Fibroblast of skin of scalp (primary cell): ENCODE results near the gene PTGFRN. TPM values are rescaled to one million over a fixed set of nuclear protein-coding genes. Genes with fewer than 3 reads are reported as not detected.
"Not testable (repeated sequence)": the region's sequence is repeated elsewhere in the genome, so short reads cannot be mapped to it uniquely, and the experiment has no call there.

Experiments
- DNase-seq: peaks from one replicate; pipeline ENCODE4 v3.0.0-alpha.2; 2013
- polyA plus RNA-seq, 2 experiments: library from polyadenylated mRNA; unstranded; fragments of 120-200 nt; gene quantifications; one replicate each; pipeline ENCODE4 v1.2.1, GENCODE V29; 2013; ENCODE audit not compliant: insufficient read length in 2 of 2

PTGFRN gene
- polyA plus RNA-seq (2013, experiment 1 of 2; ENCODE audit: insufficient read length) = 85.9 TPM
- polyA plus RNA-seq (2013, experiment 2 of 2; ENCODE audit: insufficient read length) = 93.9 TPM

DNA sequence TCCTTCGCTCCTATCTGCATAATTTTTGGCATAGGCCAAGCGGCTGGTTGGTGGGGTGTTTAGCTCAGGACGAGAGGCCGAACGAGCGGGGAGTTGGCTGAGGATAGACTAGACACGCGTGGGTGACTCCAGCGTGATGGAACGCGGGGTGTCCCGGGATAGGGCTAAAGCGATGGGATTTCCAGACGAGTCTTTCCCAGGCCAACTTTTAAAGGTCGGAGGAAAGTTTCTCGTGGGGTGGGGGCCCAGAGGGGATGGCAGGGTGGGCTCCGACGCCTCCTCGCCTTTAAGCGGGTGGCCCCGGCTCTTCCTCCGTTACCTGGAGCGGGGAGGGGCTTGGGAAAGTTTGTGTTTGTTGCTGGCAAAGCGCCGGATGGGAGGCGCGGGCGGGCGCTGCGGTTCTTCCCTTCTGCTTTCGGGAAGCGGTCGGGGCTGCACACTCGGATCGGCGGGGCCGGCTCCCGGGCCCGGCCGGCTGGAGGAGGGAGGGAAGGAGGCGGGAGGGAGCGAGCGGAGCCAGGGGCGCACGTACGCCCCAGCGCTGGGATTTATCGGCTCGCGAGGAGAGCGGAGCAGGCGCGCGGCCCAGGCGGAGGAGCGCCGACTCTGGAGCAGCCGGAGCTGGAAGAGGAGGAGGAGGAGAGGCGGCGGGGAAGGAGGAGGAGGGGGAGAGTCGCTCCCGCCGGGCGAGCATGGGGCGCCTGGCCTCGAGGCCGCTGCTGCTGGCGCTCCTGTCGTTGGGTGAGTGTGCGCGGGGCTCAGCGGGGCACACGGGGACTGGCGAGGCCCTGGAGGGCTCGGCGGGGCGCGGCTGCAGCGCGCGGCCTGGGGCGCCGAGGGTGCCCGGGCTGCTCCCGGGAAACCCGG is at the start of gene PTGFRN:
Gene PTGFRN (plus strand): TSS at position 405 of the 867 bp plus-strand sequence. CDS start 288 bp downstream, at position 693.
- peak; percentile 74 for DNase-seq

DNA sequence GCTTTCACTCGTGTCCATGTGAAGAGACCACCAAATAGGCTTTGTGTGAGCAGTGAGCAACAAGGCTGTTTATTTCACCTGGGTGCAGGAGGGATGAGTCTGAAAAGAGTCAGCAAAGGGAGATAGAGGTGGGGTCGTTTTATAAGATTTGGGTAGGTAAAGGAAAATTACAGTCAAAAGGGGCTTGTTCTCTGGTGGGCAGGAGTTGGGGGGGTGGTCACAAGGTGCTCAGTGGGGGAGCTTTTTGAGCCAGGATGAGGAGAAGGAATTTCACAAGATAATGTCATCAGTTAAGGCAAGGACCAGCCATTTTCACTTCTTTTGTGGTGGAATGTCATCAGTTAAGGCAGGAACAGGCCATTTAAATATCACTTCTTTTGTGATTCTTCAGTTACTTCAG is 49.5 kb upstream of the PTGFRN start:
- DNase-seq = not testable (repeated sequence)

DNA sequence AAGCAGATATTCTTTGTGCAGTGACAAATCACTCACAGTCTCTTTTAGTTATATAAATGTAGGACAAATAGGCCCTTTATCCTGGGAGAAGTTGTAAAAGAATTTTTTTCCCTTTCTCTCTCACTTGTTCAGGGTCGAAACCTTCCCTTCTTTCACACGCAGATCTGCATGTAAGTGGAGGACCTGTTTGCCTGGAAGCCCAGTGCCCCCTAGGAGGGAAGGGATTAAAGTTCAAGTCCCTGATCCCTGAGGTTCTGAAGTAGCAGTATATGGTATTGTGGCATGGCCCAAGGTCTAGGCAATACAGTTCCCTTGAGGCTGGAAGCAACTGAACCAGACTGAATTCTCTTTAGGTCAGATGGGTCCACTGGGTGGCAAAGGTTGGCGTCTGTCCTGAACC is 48.6 kb upstream of the PTGFRN start:
- no peak for DNase-seq

DNA sequence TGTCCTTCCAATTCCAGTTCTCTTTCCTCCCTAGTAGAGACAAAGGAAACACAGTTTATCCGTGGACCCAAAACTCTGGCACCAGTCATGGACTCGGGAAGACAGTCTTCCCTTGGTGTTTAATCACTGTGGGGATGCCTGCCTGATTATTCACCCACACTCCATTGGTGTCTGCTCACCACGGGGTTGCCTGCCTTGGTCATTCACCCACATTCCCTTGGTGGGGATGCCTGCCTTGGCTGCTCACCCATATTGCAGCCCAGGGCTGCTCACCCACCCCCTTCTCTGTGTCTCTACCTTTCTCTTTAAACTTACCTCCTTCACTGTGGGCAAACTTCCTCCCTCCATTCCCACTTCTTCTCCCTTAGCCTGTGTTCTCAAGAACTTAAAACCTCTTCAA is 46.7 kb upstream of the PTGFRN start:
- peak; percentile 27 for DNase-seq

DNA sequence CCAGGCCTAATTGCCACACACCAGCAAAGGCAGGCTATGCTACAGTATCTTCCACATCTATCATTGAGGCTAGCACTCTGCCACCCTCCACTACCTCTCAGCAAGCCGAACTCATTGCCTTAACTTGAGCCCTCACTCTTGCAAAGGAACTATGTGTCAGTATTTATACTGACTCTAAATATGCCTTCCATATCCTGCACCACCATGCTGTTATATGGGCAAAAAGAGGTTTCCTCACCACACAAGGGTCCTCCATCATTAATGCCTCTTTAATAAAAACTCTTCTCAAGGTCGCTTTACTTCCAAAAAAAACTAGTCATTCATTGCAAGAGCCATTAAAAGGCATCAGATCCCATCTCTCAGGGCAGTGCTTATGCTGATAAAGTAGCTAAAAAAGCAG is 43.2 kb upstream of the PTGFRN start:
- not testable (repeated sequence) for DNase-seq

DNA sequence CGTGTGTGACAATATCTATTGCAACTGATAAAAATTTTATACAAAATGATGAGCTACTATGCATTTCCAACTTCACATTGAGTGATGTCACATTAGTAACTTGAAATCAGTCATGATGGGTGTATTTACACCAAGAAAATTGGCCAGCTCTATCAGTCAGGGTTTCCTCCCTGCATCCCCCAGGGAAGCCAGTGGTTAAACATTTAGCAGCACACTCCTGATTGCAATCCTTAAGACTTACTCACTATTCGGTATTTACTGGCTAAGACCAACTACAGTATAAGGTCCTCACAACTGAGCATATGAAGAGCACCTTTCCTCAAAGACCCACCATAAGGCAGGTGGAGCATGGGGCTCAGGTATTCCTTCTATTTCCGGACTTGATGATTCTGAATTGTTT is 41.3 kb upstream of the PTGFRN start:
- DNase-seq = peak; percentile 70

DNA sequence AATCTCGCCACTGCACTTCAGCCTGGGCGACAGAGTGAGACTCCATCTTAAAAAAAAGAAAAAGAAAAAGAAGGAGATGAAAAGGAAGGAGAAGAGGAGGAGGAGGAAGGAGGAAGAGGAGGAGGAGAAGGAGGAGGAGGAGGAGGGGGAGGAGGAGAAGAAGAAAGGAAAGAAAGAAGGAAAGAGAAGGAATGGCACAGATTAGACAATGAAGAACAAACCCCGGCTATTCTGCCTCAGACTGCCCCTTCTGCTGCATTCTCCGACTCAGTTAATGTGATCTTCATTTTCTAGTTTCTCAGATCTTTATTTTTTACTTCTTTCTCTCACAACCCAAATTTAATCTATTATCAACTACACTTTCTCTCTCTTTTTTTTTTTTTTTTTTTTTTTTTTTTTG is 40.1 kb upstream of the PTGFRN start:
- no peak for DNase-seq

DNA sequence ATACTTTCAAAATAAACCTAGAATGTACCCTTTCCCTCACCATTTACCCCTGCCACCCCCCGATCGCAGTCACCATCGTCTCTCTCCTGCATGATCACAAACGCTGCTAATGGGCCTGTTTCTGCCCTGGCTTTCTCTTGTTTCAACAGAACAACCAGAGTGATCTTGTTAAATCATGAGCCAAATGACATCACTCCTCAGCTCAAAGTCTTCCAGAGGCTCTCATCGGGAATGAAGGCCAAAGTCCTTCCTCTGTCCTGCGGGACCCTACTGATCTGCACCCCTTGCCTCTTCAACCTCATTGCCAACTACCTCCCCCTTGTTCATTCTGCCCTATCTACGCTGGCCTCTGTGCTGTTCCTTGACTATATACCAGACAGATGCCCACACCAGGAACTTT is 39.4 kb upstream of the PTGFRN start:
- no peak for DNase-seq

DNA sequence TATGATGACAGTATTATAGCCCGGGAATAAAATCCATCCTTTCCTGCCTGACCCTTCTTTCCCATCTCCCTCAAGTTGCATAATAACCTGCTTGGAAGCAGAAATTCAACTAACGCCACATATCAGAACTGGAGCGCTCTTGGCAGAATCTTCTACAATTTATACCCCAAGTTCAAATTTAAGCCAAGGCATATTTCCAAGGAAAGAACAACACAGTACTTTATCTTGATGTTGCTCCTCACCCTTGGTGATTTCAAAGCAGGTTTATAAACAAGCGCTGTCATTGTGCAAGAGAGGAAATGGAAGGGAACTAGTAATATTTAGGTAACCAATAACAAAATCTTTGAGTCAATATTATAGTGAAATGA is 38.0 kb upstream of the PTGFRN start:
- no peak for DNase-seq

DNA sequence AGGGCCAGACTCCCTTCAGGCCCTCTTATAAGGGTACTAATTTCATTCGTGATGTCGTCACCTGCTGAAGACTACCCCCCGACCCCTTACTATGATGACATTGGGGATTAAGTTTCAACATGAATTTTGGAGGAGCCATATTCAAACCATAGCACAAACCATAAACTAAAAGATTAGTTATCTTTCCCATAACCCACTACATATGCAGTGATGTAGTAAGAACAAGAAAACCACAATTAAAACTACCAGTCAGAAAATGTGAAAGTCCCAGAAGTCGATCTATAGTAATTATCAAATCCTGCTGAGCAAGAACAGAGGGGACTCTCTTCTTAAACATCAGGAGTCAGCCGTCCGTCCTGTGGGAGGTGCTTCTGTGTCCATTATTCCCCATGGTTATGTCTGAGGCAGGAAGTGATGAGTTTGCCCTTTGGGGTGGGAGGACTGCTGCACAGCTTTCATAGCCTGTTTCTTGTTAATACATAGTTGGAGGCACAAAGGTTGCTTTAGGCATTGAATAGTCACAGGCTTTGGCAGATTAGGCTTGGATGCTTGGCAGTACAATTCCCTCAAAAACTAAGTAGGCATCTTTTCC is 35.9 kb upstream of the PTGFRN start:
- DNase-seq = peak; percentile 28

DNA sequence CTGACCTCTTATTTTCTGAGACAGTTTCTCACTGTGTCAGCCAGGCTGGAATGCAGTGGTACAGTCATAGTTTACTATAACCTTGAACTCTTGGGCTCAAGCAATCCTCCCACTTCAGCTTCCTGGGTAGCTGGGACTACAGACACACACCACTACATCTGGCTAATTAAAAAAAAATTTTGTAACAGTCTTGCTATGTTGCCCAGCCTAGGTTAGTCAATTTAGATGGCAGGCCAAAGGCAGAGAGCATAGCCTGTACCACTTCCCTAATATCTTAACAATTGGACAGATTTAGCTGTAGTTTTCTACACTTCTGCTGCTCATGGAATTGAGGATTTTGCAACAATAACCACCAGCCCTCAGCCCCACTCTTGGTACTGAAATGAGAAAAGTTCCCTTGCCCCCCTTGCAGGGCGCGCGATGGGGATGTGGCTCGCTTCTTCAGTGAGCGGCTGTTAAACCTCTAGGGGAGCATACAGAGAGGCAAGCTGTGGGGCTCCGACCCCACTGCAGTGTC is 34.9 kb upstream of the PTGFRN start:
- DNase-seq = no peak

DNA sequence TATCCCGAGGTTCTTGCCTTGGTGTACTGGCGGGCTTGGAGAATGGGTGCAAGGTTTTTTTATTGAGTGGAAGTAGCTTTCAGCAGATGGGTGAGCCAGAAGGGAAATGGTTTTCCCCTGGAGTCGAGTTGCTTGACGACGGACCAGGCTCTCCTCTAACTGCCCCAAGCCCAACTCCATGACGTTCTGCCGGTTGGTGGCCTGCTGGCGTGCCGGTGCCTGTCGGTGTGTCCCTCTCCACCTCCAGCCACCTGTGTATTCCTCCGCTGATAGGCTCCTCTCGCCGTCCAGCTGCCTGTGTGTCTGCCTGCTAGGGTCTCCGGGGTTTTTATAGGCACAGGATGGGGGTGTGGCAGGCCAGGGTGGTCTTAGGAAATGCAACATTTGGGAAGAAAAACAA is 34.3 kb upstream of the PTGFRN start:
- no peak for DNase-seq

DNA sequence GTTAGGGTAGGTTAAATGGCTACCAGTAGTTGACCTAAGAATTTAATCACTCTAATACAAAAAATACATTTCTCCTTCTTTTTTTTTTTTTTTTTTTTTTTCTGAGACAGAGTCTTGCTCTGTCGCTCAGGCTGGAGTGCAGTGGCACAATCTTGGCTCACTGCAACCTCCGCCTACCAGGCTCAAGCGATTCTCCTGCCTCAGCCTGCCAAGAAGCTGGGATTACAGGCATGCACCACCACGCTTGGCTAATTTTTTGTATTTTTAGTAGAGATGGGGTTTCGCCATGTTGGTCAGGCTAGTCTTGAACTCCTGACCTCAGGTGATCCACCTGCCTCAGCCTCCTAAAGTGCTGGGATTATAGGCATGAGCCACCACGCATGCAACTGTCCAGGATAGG is 33.8 kb upstream of the PTGFRN start:
- DNase-seq = not testable (repeated sequence)

DNA sequence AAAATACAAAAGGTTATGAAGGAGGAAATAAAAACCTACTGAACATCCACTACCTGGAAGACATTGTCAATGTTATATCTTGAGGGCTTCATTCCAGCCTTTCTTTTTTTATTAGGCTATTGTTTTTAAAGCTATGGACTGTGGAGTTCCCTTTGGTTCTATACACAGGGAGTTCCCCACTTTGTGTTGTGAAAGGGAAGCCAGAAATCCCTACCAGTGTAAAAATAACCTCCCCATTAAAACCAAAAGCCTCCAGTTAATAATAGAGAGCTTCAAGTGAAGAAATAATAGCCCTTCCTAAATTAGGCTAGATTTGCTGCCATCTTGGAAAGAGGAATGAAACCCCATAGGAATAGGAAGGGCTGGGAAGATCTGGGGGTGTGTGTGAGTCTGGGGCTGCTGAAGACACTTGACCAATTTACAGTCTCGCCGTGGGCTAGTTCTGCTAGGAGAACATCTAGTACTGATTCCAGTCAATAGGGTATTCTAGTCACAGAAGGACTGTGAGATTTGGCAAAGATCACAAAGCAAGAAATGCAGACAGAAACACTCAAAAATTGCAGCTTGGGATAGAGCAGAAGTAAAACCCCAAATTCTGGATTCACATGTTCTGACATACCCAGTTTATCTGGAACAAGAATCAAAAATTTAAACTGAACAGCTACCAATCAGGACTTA is 32.4 kb upstream of the PTGFRN start:
- no peak for DNase-seq

DNA sequence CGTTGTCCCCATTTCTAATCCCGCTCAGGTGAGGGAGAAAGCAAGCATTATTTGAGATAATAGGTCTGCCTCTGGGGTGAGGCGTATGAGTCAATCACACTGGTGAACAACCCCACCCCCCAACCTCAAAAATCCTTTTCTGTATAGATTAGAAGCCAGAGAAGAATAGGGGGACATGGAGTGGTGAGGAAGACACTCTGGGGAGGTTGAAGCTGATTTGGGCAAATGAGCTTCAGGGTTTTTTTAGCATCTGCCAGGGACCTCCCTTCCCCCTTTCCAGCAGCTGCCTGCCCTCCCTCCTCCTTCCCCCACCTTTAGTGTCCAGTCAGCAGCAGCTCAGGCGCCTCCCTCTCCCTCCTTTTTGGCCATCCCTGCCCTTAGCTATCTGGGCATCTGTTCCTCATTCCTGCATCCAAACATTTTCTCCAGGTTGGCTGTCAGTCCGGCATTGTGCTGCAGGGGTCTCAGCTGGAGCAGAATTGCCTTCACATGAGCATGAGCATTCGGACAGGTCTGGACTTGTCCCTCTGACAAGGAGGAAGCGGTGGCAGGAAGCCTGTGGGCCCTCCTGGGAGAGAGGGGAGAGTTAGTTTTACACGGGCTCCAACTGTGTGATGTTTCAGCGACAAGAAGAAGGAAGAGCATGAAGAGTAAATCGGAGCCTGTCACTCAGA is 30.8 kb upstream of the PTGFRN start:
- peak; percentile 42 for DNase-seq

DNA sequence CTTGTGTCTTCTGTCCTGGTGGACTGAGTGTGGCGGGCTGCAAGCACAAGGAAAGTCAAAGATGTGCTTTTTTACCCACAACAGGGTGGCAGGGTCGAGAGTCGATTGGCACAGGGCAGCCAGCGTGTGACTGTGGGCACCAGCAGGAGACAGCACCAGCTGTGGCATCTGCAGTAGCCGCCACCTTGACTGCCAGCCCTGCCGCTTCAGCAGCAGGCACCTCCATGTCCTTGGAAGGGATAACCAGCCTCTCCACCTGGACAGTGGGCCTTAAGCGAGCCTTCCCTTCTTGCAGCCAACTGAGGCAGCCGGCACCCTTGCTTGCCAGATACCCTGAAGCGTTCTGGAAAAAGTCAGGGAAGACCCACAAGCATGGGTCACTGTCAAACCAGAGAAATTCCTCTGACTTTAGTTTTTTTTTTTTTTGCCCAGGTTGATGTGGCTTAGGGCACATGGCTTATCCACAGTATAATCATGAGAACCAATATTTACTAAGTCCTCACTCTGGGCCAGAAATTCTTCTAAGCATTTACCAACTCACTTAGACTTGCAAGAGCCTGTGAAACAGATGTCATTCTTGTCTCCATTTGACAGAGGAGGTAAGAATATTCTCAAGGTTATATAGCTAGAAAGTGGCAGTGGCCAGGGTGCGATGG is 30.1 kb upstream of the PTGFRN start:
- no peak for DNase-seq

DNA sequence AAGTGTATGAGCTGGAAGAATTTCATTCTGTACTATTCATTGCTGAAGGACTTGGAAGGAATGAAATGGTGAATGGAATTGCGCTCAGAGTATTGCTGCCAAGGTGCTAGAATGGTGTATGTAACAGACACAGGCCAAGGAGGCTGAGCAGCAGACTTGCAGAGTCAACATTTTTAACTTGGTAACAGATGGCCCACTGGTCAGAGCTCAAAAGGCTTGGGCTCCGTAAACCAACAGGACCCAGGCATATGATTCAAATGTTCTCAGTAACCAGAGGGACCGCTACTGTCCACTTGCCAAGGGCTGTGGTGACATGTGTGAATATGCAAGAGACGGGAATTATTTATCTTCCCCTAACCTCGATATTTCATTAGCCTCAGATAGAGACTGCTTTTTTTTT is 28.8 kb upstream of the PTGFRN start:
- DNase-seq = no peak

DNA sequence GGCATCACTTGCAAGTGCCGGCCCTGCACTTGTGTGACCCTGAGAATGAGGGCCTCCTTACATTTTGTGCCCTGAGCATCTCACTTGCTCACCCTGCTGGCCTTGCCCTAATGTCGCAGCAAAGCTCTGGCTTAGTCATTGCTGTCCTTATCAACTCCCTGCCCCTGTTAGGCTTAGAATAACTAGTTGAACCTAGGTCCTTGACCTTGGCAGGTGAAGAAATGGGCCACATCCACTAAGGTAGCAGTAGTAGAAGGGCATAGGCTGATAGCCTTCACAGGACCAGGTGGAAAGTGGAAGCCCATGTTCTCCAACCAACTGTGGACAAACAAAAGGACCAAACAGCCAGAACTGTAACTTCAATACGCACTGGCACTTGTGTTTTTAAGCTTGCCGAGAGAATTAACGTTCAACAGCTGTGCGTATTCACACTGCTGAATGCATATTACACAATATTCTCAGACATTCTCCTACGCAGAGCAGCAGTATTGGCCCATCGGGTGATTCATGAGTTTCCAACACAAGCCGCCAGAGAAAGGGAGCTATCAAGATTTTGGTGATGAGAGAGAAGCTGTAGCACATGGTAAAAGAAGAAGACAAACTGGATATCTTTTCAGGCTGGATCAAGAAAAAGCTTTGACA is 27.7 kb upstream of the PTGFRN start:
- peak; percentile 72 for DNase-seq

DNA sequence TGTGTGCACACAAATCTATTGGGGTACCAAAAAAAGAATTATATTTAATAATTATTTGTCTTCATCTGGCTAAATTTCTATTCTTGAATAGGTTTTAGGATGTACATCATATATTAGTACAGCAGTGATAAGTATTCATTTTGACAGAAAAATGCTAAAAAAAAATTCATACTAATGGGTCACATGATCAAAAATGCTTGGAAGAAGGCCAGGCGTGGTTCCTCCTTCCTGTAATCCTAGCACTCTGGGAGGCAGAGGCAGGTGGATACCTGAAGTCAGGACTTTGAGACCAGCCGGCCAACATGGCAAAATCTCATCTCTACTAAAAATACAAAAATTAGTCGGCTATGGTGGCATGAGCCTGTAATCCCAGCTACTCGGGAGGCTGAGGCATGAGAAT is 26.9 kb upstream of the PTGFRN start:
- no peak for DNase-seq

DNA sequence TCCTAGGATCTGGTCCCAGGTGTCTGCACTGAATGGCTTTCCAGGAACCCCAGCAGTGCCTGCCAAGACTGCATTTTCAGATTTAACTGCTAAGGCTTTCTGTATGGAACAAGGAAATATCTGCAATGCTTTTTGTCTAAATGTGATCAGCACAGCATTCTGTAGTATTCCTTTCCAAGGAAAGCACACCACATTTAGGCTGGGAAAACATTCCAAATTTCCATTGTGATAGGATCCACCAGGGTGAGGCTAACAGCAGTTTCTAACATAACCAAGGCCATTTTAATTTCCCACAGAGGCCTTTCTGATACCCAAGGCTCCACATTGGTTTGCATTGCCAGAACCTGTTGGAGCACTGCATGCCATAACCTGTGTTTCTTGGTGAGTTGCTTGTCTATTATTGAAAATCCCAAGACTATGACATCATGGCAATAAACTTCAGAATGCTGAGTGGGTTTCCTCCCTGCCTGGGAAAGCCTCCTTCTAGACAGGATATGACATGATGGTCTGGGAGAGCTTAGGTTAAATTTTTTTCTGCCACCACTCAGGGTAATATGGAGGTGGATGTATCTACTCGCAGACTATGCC is 23.3 kb upstream of the PTGFRN start:
- peak; percentile 54 for DNase-seq

DNA sequence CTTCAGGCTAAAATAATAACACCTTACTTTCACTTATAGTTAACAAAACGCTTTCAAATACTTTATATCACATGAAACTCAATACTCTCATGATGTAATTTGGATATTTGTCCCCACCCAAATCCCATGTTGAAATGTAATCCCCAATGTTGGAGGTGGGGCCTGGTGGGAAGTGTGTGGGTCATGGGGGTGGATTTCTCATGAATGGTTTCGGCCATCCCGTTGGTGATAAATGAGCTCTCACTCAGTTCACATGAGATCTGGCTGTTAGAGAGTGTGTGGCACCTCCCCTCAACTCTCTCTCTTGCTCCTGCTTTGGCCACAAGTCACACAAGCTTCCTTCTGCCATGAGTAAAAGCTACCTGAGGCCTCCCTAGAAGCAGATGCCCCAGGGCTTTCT is 22.5 kb upstream of the PTGFRN start:
- no peak for DNase-seq
